GM18502 (cell line): ENCODE results near the gene LEMD1.
"Not testable (repeated sequence)": the region's sequence is repeated elsewhere in the genome, so short reads cannot be mapped to it uniquely, and the experiment has no call there.

Experiments used
- ATAC-seq: cut with Tn5 transposase; IDR thresholded peaks from one replicate; pipeline ENCODE4 v1.9.1; 2021; ENCODE audit warnings: mild to moderate bottlenecking; ENCODE audit not compliant: unreplicated experiment, poor library complexity

Gene LEMD1

GRCh38 chr1:205387845-205388244 lies 34.0 kb downstream of the LEMD1 start:
- ATAC-seq = no peak

GRCh38 chr1:205382990-205383389 lies 38.9 kb downstream of the LEMD1 start:
- not testable (repeated sequence) for ATAC-seq

DNA sequence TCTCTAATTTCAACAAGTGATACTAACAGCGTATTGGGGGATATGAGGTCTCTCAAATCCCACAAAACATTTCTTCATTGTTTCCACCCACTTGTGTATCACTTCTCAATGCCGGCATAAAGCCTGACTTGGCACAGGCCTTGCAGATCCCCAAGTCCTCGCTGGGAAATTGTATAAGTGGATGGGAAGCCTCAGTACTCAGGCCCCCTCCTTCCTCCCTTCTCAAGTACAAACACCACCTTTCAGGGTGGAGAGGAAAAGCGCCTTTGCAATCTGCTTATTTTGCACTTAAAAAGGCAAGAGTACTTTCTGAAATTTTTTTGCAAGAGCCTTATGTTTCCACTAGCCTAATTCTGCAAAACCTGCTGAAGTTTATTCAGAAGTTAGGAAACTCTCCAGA lies 39.3 kb downstream of the LEMD1 start:
- ATAC-seq = no peak

DNA sequence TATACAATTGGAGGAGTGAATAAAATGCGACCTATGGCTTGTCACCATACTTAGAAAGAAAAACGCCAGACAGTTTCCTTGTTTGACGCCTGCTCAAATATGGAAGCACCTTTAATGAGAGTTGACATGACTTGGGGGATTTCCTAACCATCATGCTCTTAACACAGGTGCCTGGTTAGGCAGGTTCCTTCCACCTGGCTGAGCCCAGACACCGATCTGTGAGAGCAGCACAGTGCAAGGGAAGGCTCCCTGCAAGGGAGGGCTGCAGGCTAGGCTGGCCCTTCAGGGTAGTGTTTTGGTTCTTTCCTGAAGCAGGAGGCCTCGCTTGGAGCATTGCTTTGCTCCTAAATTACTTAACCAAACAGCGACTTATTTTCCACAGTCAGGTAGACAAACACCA lies 40.6 kb downstream of the LEMD1 start:
- no peak for ATAC-seq

GRCh38 chr1:205380882-205381281 lies 41.0 kb downstream of the LEMD1 start:
- no peak for ATAC-seq

GRCh38 chr1:205379056-205379455 lies 42.8 kb downstream of the LEMD1 start:
- ATAC-seq = no peak

DNA sequence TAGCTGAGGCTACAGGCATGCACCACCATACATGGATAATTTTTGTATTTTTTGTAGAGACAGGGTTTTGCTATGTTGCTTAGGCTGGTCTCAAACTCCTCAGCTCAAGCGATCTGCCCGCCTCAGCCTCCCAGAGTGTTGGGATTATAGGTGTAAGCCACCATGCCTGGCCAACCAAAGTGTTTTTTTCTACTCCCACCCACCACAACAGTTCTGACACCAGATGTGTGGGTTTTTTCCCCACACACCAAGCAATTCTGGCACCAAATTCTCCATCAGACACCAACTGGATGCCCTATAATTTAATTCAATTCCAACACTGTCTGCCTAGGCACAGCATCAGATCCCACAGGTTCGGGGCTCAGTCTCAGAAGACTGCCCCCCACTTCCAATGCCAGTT lies 44.5 kb downstream of the LEMD1 start:
- ATAC-seq = no peak

DNA sequence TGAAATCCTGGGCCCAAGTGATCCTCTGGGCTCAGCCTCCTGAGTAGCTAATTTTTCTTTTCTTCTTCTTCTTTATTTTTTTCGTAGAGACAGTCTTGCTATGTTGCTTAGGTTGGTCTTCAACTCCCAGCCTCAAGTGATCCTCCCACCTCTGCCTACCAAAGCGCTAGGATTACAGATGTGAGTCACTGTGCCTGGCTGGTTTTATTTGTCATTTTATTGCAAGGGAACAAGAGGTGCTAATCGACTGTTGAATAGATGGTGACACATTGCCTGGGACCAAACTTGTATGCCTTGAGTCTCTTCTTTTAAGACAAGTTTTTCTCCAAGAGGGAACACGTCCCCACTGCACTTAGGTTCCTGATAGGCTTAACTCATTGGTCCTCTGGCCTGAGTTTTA lies 45.1 kb downstream of the LEMD1 start:
- no peak for ATAC-seq

DNA sequence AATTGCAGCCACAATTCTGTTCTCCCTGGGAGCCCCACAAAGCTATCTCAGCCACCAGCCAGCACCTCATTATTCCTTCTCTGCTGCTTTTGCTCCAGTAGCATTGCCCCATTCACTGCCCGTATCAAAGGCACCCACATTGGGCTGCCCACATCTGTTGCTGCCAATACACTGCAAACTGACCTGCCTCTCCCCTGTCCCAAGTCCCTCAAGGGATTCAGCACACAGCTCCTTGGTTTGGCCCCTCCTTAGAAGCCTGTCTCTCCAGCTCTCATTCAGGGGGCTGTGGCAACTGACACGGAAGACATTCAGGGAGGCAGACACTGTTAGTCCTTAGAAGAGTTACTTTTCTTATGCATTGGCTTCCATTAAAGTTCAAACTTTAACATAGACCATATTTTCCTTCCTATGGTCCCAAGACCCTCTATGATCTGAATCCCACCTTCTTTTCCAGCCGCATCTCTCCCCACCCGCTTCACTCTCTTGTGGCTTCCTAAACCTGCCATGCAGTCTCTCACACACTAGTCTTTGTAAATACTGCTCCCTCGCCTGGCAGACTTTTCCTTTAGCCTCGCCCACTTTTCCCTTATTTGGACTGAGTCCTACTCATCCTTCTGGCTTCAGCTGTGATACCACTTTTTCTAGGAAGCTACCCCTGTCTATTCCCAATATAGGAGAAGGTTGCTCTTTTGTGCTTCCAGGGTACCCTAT lies 45.9 kb downstream of the LEMD1 start:
- ATAC-seq = no peak

DNA sequence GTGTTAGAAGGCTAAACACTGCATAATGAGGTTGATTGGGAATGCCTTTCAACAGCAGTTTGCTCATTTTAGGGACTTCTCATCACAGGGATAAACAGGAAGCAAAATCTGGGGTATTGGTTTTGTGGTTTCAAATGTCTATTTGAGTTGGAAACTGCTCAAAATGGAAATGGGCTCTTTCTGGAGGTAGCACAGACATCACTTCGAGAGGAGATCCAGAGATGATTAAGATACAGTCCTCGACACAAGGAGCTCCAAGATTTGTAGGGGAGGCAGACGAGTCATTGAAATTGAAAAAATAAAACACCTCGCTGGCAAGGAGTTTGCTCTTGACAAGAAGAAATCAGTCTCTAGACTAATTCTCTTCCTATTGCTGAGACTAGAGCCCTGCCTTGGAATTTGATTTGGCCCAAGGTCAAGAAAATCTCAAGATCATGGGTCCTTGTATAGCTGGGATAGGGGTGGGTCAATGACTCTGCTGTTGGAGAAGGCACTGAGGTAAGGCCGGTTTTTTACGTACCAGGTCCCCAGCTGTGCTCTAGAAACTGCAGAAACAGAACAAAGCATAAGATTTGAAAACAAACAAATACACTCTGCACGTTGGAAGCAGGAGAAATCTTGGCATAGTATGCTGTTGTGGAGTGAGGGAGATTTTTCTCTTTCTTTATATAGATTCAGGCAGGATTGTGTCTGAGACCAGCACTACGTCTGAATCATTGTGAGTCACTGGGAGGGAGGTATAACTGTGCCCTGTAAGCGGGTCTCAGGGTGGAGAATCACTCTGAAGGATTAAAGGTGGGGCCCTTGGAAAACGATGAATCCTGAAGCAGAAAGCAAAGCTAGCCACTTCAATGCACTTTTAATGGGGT lies 47.4 kb downstream of the LEMD1 start:
- ATAC-seq = no peak

DNA sequence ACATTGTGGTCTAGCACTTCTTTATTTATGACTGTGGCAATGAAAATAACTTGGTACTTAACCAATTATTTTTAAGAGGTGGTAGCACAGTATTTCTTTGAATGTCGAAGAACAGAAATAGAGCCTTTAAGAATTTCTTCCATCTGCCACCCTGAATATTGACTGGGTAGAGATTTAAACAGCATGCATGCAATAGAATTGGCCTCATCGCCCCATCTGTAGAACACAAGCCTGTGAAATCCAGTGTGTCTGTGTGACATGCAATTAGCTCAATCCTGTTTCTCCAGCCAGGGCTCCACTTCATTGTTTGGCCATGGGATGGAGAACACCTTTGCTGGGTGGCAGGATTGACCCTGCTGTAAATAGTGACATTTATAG lies 48.1 kb downstream of the LEMD1 start:
- ATAC-seq = no peak

GRCh38 chr1:205373022-205373797 lies 48.6 kb downstream of the LEMD1 start:
- ATAC-seq = no peak

GRCh38 chr1:205371871-205372660 lies 49.8 kb downstream of the LEMD1 start:
- no peak for ATAC-seq

- ATAC-seq = no peak
Observed at GRCh38 chr1:205370780-205371179, 51.1 kb downstream of the LEMD1 start.

- ATAC-seq = no peak
Observed at GRCh38 chr1:205369701-205370123, 52.1 kb downstream of the LEMD1 start.

- no peak for ATAC-seq
Observed at GRCh38 chr1:205368478-205368877, 53.4 kb downstream of the LEMD1 start.

- ATAC-seq = no peak
Observed at GRCh38 chr1:205365945-205366463, 55.9 kb downstream of the LEMD1 start.

DNA sequence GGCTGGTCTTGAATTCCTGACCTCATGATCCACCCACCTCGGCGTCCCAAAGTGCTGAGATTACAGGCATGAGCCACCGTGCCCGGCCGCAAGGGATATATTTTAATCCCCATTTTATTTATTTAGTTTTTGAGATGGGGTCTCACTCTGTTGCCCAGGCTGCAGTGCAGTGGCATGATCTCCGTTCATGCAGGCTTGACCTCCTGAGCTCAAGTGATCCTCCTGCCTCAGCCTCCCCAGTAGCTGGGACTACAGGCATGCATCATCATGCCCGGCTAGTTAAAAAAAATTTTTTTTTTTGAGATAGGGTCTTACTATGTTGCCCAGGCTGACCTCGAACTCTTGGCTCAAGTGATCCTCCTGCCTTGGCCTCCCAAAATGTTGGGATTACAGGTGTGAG lies 56.8 kb downstream of the LEMD1 start:
- ATAC-seq = not testable (repeated sequence)

DNA sequence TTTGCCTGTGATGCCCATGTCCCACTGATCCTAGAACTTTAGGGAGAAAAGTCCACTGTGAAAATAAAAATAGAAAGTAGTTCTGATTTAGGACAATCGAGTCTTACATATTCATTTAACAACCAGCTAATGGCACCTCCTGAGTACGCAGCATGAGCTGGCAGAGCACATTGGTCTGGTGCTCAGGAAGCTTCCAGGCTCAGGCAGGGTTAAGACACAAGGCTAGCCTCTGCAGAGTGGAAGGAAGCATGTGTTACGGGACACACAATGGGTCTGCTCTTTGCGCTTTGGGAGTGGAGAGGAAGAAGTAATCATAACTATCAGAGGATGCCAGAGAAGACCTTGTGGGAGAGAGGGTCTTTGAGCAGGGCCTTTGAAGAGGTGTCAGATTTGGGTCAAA lies 61.0 kb downstream of the LEMD1 start:
- no peak for ATAC-seq
